Esophagus squamous epithelium (tissue), 5 donors: ENCODE results near the gene CTIF. TPM values are rescaled to one million over a fixed set of nuclear protein-coding genes. Genes with fewer than 3 reads are reported as not detected.

Experiments
- DNase-seq: peaks from one replicate; lab custom pipeline; 2025; lab: John Stamatoyannopoulos, UW
- H3K27ac ChIP-seq, 4 donors: fragments of 200-600 bp; sonication (generic); one replicate each; pipeline ENCODE4 v1.5.1; 2016 to 2019; ENCODE audit warnings: mild to moderate bottlenecking in 1 of 4
- H3K27me3 ChIP-seq, 4 donors: fragments of 200-600 bp; sonication (generic); 1 replicate in 3 of 4; 2 replicates in 1 of 4; pipeline versions ENCODE4 v1.5.1 to v1.6.0; 2017 to 2021; ENCODE audit warnings: antibody characterized with exemption in 1 of 4
- H3K36me3 ChIP-seq, 3 donors: fragments of 200-600 bp; sonication (generic); one replicate each; pipeline ENCODE4 v1.5.1; 2016 to 2019
- H3K4me1 ChIP-seq, 3 donors: fragments of 200-600 bp; sonication (generic); one replicate each; pipeline ENCODE4 v1.5.1; 2017 to 2019
- H3K4me3 ChIP-seq, 4 donors: fragments of 200-600 bp; sonication (generic); 1 replicate in 3 of 4; 2 replicates in 1 of 4; pipeline ENCODE4 v1.5.1; 2016 to 2019; ENCODE audit warnings: mild to moderate bottlenecking in 2 of 4, moderate library complexity in 1 of 4
- H3K9me3 ChIP-seq, 3 donors: fragments of 200-600 bp; sonication (generic); one replicate each; pipeline ENCODE4 v1.5.1; 2016 to 2019
- CTCF ChIP-seq, 6 experiments: fragments of 450-650 bp in 4 of 6; fragments of 200-600 bp in 2 of 6; sonication (generic) in 2 of 6; IDR thresholded peaks; one replicate each; pipeline ENCODE4 v1.5.1; 2016 to 2019; ENCODE audit warnings: antibody characterized with exemption in 6 of 6, mild to moderate bottlenecking in 4 of 6, moderate library complexity in 4 of 6
- POLR2A ChIP-seq, 4 donors: fragments of 450-650 bp; IDR thresholded peaks; one replicate each; pipeline ENCODE4 v1.6.1; 2017; ENCODE audit warnings: antibody characterized with exemption in 4 of 4, mild to moderate bottlenecking in 4 of 4, moderate library complexity in 3 of 4
- WGBS, 2 donors: methylation state at CpG; one replicate each; pipeline ENCODE4 v1.1.5; 2018; 5-methylcytosine and 5-hydroxymethylcytosine counted together
- intact Hi-C: fragments of 100-400 bp; cut with DNase I; formaldehyde crosslinking; loops from one replicate; pipeline ENCODE4 v1.15.0; 2022
- total RNA-seq, 4 donors: library from RNA; depleted of rRNA; stranded (reverse); fragments of >200 nt; gene quantifications; one replicate each; pipeline ENCODE4 v1.1.0, GENCODE V29; 2016
- donor health status: DM: yes; HTN: yes; CAD: no.

CTIF gene
- total RNA-seq, 4 donors from 2014 or later: 4.7 to 24.2 (median 10.2) TPM

GRCh38 chr18:48553236-48553635 lies 14.4 kb downstream of the CTIF start:
- Histone ChIP-seq H3K4me3 (no peak overlapping the region), H3K36me3 (peaks cover 0 to 29% (median 0%) of the 10 kb centered on the region in 3 donors), H3K9me3 (no peaks in the 10 kb centered on the region), H3K27me3 (no peaks in the 10 kb centered on the region), H3K4me1 (peaks cover 2 to 35% (median 7%) of the 10 kb centered on the region in 3 donors), H3K27ac (no peak overlapping the region)
- intact Hi-C loops: no loop called here
- no peak for DNase-seq
- 49 to 70% methylated on average over 13 of the region's 13 CpGs for WGBS, 2 donors
- TF ChIP-seq CTCF (IDR thresholded peaks at IDR 0.05): no peak
- TF ChIP-seq POLR2A (IDR thresholded peaks at IDR 0.05): no peak

GRCh38 chr18:48554610-48555400 lies 16.0 kb downstream of the CTIF start:
- no peak for DNase-seq
- no peaks in the 10 kb centered on the region for H3K27me3 ChIP-seq
- intact Hi-C loops: no loop called here
- TF ChIP-seq POLR2A (IDR thresholded peaks at IDR 0.05) (no peak), CTCF (IDR thresholded peaks at IDR 0.05) (no peak)
- peaks cover 0 to 6% (median 0%) of the 10 kb centered on the region in 3 donors for H3K9me3 ChIP-seq
- peaks cover 0 to 27% (median 0%) of the 10 kb centered on the region in 3 donors for H3K4me1 ChIP-seq
- H3K36me3 ChIP-seq: peaks cover 0 to 29% (median 0%) of the 10 kb centered on the region in 3 donors
- no peak overlapping the region for H3K4me3 ChIP-seq
- WGBS, 2 donors: 92 to 95% methylated on average over 3 to 7 of the region's 7 CpGs
- H3K27ac ChIP-seq: peak overlapping the region in 3 of 4 donors; percentile 31 to 46 (median 44)

- Histone ChIP-seq H3K4me1 (peaks cover 0 to 27% (median 0%) of the 10 kb centered on the region in 3 donors), H3K36me3 (peaks cover 0 to 29% (median 0%) of the 10 kb centered on the region in 3 donors), H3K4me3 (no peak overlapping the region), H3K27me3 (no peaks in the 10 kb centered on the region), H3K27ac (peak overlapping the region in 3 of 4 donors; percentile 23 to 46 (median 29)), H3K9me3 (peaks cover 0 to 8% (median 0%) of the 10 kb centered on the region in 3 donors)
- no peak for TF ChIP-seq CTCF (IDR thresholded peaks at IDR 0.05)
- no peak for TF ChIP-seq POLR2A (IDR thresholded peaks at IDR 0.05)
- intact Hi-C loops: no loop called here
- DNase-seq: no peak
These were observed 16.7 kb downstream of the CTIF start for GRCh38 chr18:48555465-48555995.

GRCh38 chr18:48557640-48558174 lies 18.9 kb downstream of the CTIF start:
- intact Hi-C loops: no loop called here
- Histone ChIP-seq H3K27me3 (no peaks in the 10 kb centered on the region), H3K4me3 (no peak overlapping the region), H3K9me3 (peaks cover 0 to 8% (median 0%) of the 10 kb centered on the region in 3 donors), H3K4me1 (peaks cover 5 to 36% (median 7%) of the 10 kb centered on the region in 3 donors), H3K36me3 (peaks cover 0 to 22% (median 0%) of the 10 kb centered on the region in 3 donors), H3K27ac (no peak overlapping the region)
- WGBS, 2 donors: 88 to 97% methylated on average over 2 of the region's 2 CpGs
- no peak for DNase-seq
- TF ChIP-seq POLR2A (IDR thresholded peaks at IDR 0.05) (no peak), CTCF (IDR thresholded peaks at IDR 0.05) (no peak)

- no peak overlapping the region for H3K4me3 ChIP-seq
- H3K36me3 ChIP-seq: peaks cover 0 to 22% (median 0%) of the 10 kb centered on the region in 3 donors
- H3K4me1 ChIP-seq: peaks cover 7 to 36% (median 13%) of the 10 kb centered on the region in 3 donors
- H3K27me3 ChIP-seq: no peaks in the 10 kb centered on the region
- TF ChIP-seq POLR2A (IDR thresholded peaks at IDR 0.05): no peak
- TF ChIP-seq CTCF (IDR thresholded peaks at IDR 0.05): no peak
- DNase-seq: no peak
- H3K9me3 ChIP-seq: peaks cover 0 to 8% (median 0%) of the 10 kb centered on the region in 3 donors
- intact Hi-C loops: no loop called here
- no peak overlapping the region for H3K27ac ChIP-seq
- WGBS, 2 donors: 35 to 48% methylated on average over 2 of the region's 2 CpGs
These were observed 19.4 kb downstream of the CTIF start for GRCh38 chr18:48558248-48558647.
